HG02885 (cell line): ENCODE data around the gene NGRN.
"Not testable (repeated sequence)": the region's sequence is repeated elsewhere in the genome, so short reads cannot be mapped to it uniquely, and the experiment has no call there.

Experiments
- ATAC-seq: cut with Tn5 transposase; IDR thresholded peaks from one replicate; pipeline ENCODE4 v1.9.1; 2021; ENCODE audit warnings: mild to moderate bottlenecking; ENCODE audit not compliant: unreplicated experiment, poor library complexity

NGRN gene

DNA sequence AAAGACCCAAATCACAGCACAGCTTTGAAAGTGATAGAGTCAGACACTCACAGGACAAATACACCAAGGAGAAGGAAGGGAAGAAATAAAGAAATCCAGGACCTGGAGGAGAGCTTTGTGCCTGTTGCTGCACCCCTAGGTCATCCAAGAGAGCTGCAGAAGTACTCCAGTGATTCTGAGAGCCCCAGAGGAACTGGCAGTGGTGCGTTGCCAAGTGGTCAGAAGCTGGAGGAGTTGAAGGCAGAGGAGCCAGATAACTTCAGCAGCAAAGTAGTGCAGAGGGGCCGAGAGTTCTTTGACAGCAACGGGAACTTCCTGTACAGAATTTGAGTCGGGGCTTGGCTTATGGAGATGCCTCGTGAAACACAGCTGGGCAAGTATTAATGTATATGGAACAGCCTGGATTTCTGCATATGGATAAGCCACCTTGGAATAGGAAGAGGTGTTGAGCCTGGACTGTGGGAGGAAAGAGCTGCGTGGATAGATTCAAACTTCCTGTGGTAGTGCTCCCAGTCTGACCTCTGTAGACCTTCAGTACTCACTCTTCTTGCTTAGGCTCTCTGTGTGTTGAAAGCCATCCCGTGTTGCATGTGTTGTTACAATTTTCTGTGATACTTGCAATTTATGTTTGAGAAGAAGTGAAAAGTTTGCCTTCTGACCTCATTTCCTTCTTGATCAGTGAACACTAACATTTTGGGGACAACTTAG, 6.1 kb downstream of the NGRN start:
- ATAC-seq = no peak

DNA sequence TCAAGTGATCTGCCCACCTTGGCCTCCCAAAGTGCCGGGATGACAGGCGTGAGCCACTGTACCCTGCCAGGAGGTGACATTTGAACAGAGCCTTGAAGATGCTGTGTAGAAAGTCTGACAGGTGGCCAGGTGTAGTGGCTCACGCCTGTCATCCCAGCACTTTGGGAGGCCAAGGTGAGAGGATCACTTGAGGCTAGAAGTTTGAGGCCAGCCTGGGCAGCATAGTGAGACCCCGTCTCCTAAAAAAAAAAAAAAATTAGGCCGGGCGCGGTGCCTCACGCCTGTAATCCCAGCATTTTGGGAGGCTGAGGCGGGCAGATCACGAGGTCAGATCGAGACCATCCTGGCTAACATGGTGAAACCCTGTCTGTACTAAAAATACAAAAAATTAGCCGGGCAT, 13.0 kb downstream of the NGRN start:
- ATAC-seq = not testable (repeated sequence)

GRCh38 chr15:90280743-90281142, 15.3 kb downstream of the NGRN start:
- ATAC-seq = not testable (repeated sequence)

DNA sequence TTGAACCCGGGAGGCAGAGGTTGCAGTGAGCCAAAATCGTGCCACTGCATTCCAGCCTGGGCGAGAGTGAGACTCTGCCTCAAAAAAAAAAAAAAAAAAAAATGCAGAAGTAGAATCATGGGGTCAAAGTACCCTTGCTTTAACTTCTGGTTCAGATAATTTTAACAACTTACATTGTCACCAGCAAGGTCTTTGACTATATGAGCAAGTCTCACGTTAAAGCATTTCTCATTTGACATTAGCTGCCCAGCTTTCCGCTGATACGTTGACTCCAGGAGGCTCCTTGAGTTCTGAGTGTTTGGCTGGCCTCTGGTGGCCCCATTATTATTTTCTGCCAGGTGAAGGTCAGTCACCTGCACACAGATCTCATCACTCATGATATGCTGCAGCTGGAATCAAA, 16.2 kb downstream of the NGRN start:
- ATAC-seq = not testable (repeated sequence)

- no peak for ATAC-seq
Observed at GRCh38 chr15:90286678-90287077, 21.2 kb downstream of the NGRN start.

GRCh38 chr15:90287101-90287500, 21.6 kb downstream of the NGRN start:
- ATAC-seq = no peak

GRCh38 chr15:90287946-90288345, 22.5 kb downstream of the NGRN start:
- no peak for ATAC-seq

DNA sequence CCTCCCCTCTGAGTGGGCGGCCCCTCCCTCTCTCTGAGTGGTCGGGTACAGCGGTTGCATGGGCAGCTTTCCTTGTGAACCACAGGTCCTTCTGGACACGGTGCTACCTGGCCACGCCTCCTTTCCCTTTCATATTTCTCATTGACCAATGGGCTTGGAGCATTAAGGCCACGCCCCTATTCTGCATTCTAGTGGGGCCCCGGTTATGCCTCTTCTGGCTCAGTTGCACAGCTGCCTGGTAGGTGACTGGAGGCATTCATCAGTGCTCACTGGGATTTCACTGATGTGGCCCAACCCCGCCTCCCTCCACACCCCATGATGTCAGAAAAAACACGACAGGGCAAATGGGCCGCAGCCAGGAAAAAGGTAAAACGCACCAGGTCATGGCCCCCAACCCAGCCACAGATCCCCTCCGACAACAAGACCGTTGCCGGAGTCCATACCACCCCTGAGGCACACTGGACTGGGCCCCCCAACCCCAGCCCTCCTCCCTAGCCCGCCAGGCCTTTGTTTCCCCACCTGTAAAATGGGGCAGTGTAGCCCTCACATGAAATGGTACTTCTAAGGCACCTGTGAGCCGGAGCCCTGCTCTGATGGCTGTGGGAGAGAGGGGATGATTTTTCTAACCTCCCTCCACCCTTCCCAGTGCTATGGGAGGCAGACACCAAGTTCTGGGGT, 26.3 kb downstream of the NGRN start:
- ATAC-seq = no peak

- ATAC-seq = not testable (repeated sequence)
Observed at GRCh38 chr15:90293040-90293810, 27.8 kb downstream of the NGRN start.

DNA sequence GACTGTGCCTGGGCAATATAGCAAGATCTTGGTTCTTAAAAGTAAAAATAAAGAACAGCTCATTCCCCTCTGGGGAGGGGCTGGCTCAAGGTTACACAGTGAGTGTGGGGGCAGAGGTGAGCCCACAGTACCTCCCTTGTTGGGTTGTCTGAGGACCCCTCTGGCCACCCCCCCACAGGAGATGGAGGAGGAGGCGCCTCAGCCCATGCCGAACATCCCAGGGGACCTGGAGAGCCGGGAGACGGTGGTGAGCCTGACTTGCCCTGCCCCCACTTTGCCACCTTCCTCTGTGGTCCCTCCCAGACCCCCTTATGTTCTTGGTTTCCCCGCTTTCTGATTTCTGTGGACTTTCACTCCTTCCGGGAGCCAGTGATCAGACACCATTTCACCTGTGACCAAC, 28.7 kb downstream of the NGRN start:
- ATAC-seq = no peak

- no peak for ATAC-seq
Observed at GRCh38 chr15:90294601-90295269, 29.3 kb downstream of the NGRN start.

GRCh38 chr15:90295270-90295648, 29.8 kb downstream of the NGRN start:
- ATAC-seq = no peak

GRCh38 chr15:90296316-90296884, 30.9 kb downstream of the NGRN start:
- ATAC-seq = not testable (repeated sequence)

DNA sequence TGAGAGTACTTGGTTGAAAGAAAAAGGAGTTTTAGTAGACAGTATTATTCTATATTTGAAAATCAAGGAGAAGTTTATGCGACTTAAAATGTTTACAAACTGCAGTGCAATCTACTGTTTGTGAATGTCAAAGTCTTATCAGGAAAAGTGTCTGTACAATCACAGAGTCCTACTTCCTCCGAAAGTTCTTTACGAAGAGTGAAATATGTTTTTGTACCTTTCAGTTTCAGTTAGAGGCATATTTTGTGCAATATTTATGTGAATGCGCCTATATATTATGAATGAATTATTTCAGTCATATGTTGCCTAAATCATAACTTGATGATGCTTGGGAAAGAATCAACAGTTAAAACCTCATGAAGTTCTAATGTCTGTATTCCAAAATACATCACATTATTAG, 31.5 kb downstream of the NGRN start:
- ATAC-seq = no peak

GRCh38 chr15:90300541-90300940, 35.1 kb downstream of the NGRN start:
- ATAC-seq = no peak

DNA sequence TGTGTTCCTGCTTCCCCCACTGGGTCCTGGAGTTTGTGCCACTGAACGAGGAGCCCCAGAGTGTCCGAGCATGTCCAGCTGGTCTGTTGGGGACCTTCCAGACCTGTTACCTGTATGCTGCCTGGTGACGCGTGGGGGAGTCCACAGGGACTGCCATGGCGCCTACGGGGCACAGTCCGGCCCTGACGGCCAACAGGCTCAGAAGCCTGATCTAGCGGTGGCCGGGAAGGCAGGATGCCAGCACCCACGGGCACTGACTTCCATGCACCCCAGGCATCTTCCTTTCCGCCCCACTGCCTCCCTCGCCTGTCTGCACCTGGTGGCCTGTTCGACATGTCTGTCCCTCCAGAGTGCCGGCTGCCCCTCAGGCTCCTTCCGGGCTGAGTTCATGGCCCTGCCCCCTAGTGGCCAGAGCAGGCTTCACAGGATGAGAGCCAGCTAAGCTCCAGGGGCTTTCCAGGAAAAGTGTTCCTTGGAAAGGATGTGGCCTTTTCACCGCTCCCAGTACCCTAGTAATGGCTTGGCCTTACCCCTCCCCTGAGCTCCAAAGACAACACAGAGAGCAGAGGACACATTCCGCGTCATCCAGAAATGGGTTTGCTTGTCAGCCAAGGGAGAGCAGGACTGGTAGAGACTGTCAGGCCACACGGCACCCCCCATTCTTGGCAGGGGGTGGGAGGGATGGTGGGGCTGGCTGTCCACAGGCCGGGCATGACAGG, 35.7 kb downstream of the NGRN start:
- ATAC-seq = no peak

DNA sequence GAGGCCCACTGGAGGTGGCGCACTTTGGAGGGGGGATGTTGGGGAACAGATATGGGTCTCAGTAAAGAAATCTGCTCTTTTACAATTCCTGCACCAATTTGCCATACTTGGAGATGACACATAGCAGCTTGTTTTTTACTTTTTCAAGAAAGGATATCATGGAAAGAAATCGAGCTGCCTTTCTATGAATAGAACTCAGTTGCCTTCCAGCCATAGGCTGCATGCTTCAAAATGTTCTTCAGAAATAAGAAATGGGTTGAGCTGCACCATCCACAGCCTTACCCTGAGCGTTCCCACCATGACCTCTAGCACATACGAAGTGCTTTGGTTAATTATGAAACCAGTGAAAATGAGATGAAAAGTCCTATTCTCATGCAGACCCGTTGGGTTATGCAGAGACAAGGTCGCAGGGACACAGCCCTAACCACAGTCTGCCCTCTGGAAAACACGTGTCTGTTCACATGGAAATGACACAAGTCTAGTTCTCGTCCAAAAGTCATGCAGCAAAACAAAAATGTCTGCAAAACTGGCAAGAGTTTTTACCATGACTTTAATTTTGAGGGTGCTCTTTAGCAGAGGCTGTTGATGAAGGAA, 36.3 kb downstream of the NGRN start:
- ATAC-seq = no peak

GRCh38 chr15:90305355-90305754, 39.9 kb downstream of the NGRN start:
- ATAC-seq = not testable (repeated sequence)

DNA sequence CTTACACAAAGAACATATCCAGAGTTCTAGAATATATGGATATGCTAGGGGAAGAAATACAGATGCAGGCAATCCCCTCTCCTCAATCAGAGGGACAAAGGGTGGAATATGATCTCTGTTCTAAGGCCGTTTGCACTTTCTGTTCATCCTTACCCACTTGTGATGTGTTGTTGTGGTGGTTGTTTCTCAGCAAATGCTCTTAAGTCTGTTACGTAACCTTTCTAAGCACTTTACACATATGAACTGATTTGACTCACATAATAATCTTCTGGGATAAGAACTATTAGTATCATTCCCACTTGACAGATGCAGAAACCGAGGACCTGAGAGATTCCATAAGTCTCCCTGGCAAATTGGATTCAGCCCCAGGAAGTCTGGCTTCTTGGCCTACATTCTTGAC, 40.5 kb downstream of the NGRN start:
- ATAC-seq = no peak
